HUES64 (cell line): Measurements from ENCODE around the gene PDLIM7.

Experiments used
- H3K27ac ChIP-seq: 2 replicates; pipeline ENCODE4 v1.7.0; 2013; ENCODE audit warnings: low read depth, low read length, inconsistent platforms
- H3K27me3 ChIP-seq: 2 replicates; pipeline ENCODE4 v1.6.1; 2013; ENCODE audit warnings: mild to moderate bottlenecking, low read length; ENCODE audit not compliant: insufficient read depth
- H3K36me3 ChIP-seq: 2 replicates; pipeline ENCODE4 v1.6.1; 2013; ENCODE audit warnings: mild to moderate bottlenecking, low read length; ENCODE audit not compliant: insufficient read depth
- H3K4me1 ChIP-seq: 2 replicates; pipeline ENCODE4 v1.6.1; 2013; ENCODE audit warnings: mild to moderate bottlenecking, low read length, moderate library complexity; ENCODE audit not compliant: insufficient read depth
- H3K4me3 ChIP-seq: 2 replicates; pipeline ENCODE4 v1.5.1; 2013; ENCODE audit warnings: mild to moderate bottlenecking, low read length, moderate library complexity
- H3K9ac ChIP-seq: 2 replicates; pipeline ENCODE4 v1.6.1; 2013; ENCODE audit warnings: mild to moderate bottlenecking, low read depth, low read length
- H3K9me3 ChIP-seq: 2 replicates; pipeline ENCODE4 v1.6.1; 2013; ENCODE audit warnings: low read depth, low read length; ENCODE audit not compliant: insufficient read depth
- WGBS: fragments of 150-250, 120-280 bp; methylation state at CpG from one replicate; pipeline ENCODE4 v1.1.7; 2013; ENCODE audit warnings: missing lambda C conversion rate; 5-methylcytosine and 5-hydroxymethylcytosine counted together

The PDLIM7 gene

DNA sequence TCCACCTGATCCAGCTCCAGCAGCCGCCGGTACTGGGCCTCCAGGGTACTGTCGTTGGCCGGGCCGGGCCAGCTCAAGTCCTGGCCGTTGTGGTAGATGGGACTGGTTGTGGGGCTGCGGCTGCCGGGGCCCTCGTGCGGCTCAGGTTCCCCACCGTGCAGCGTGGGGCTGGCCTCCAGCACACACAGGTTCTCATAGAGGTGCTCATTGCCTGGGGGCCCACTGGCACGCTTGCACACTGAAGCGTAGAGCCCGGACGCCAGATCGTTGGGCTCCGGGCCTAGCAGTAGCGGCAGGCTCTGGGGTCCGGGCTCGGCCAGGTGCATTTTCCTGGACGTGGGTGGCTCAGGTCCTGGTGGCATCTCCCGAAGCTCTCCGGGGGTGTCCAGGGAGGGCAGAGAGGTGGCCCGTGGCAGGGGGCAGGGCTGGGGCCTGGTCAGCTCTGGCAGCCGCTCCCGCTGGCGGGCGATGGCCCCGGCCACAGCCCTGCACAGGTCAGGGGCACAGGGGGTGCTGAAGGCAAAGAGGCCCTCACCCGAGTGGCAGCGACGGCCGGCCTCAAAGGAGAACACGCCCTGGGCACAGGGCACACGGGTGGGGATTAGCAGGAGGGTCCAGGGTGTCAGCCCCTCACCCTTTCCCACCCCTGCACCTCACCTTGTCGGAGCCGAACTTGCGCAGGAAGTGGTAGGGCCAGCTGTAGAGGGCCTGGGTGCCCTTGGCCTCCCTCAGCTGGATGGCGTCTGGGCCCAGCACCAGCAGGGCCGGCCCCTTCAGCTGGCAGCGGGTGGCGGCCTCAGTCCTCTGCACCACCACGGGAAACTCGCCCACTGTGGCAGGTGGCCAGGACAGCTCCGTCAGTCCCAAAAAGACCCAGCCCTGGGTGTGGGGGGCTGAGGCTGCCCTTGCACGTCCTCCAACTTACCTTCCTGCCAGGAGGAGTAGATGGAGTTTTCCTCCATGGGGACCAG lies 7.0 kb upstream of the PDLIM7 start:
- H3K27ac ChIP-seq: no peak overlapping the region
- peaks cover 4% of the 10 kb centered on the region; the same call in 1 of the 2 replicates for H3K4me1 ChIP-seq
- H3K27me3 ChIP-seq: peaks cover 5% of the 10 kb centered on the region; the same call in 1 of the 2 replicates
- 95% methylated on average over 47 of the region's 47 CpGs for WGBS
- H3K4me3 ChIP-seq: no peak overlapping the region
- peaks cover 7% of the 10 kb centered on the region; the same call in 1 of the 2 replicates for H3K36me3 ChIP-seq
- no peaks in the 10 kb centered on the region for H3K9me3 ChIP-seq
- H3K9ac ChIP-seq: no peak overlapping the region

DNA sequence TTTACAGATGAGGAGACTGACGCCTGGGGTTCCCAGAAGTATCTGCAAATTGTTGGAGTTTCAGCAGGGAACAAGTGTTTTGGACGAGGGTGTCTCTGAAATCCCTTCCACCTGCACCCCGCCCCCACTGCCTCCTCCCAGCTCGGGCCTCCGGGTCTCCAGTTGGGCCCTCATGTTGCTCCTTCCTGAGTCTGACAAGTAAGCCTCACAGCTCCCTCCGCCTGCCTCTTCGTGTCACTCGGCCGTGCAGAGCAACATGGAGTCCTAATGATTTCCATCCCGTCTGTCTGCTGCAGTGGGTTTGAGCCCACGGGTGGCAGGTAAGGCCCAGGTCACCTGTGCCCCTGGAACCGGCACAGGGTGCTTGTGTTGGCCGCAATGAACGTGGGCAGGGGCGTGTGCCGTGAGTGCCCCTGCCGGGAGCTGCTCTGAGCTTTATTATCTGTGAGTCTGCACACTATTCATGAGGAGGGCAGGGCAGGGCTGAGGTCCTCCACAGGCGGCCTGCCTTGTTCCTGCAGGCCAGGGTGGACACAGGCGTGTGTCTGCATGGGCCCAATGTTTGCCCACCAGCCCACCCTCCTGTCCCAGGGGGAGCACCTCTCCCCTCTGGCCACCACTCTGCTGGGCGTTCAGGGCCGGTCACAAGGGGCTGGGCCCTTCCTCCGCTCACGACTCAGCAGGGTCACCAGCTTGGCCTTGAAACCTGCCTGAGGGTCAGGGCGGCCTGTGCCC lies 6.1 kb upstream of the PDLIM7 start:
- WGBS: 90% methylated on average over 24 of the region's 24 CpGs
- Histone ChIP-seq H3K36me3 (peaks cover 7% of the 10 kb centered on the region; the same call in 1 of the 2 replicates), H3K4me3 (no peak overlapping the region), H3K27me3 (peaks cover 14% of the 10 kb centered on the region), H3K9ac (no peak overlapping the region), H3K27ac (no peak overlapping the region), H3K4me1 (peaks cover 4% of the 10 kb centered on the region), H3K9me3 (no peaks in the 10 kb centered on the region)

DNA sequence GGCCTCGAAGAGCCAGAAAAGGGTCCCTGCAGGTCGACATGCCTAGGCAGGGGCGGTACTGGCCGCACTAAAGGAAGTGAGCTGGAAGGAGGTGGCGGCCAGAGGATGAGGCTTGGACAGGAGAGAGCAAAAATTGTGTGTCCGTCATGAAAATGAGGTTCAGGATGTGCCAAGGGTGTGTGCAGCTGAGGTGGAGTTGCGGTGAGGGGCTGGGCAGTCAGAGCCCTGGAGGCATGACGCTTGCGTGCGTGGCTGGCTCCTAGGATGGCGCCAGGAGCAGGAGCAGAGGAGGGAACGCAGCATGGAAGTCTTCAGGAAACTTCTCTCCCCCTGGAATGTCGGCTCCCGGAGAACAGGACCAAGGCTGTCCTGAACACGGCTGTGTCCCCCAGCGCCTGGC lies 5.5 kb upstream of the PDLIM7 start:
- Histone ChIP-seq H3K9ac (no peak overlapping the region), H3K9me3 (no peaks in the 10 kb centered on the region), H3K4me3 (no peak overlapping the region), H3K27me3 (peaks cover 20% of the 10 kb centered on the region), H3K36me3 (peaks cover 7% of the 10 kb centered on the region; the same call in 1 of the 2 replicates), H3K27ac (no peak overlapping the region), H3K4me1 (peaks cover 7% of the 10 kb centered on the region)
- 84% methylated on average over 16 of the region's 16 CpGs for WGBS

DNA sequence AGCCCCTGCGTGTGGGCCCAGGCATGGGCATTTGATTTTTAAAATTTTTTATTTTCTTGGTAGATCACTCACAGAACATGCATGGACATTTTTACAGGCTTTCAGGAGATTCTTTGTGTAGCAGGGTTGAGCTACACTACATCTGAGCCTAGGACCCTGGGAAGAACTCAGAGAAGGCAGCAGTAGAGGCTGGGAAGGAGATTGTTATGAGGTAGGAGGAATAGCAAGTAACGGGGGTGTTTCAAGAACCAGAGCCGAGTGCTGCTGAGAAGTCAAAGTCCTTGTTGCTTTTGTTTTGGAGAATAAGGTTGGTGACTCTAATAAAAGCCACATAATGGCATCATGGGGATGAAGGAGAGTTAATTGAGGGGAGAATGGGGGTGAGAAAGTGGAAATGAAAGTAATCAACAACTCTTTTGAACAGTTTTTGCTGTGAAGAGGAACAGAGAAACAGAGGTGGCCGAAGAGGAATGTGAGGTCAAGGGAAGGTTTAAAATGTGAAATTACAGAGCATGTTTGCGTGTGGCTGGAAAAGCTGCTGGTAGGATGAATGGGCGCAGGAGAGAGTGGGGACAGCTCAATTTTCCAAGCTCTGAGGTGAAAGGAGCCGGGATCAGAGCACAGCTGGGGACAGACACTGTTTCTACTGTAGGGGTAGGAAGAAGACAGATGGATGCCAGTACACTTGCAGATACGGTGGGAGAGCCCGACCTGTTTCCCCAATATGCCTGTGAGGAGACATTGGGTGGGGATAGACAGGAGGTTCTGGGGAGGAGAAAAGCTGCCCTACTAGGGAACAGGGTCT lies 4.7 kb upstream of the PDLIM7 start:
- no peak overlapping the region for H3K27ac ChIP-seq
- 66% methylated on average over 9 of the region's 9 CpGs for WGBS
- no peak overlapping the region for H3K9ac ChIP-seq
- peaks cover 20% of the 10 kb centered on the region for H3K27me3 ChIP-seq
- no peaks in the 10 kb centered on the region for H3K9me3 ChIP-seq
- no peak overlapping the region for H3K4me3 ChIP-seq
- peaks cover 7% of the 10 kb centered on the region for H3K4me1 ChIP-seq
- 0 out of 2 replicates have a peak, but pooled peaks cover 4% of the 10 kb centered on the region for H3K36me3 ChIP-seq

DNA sequence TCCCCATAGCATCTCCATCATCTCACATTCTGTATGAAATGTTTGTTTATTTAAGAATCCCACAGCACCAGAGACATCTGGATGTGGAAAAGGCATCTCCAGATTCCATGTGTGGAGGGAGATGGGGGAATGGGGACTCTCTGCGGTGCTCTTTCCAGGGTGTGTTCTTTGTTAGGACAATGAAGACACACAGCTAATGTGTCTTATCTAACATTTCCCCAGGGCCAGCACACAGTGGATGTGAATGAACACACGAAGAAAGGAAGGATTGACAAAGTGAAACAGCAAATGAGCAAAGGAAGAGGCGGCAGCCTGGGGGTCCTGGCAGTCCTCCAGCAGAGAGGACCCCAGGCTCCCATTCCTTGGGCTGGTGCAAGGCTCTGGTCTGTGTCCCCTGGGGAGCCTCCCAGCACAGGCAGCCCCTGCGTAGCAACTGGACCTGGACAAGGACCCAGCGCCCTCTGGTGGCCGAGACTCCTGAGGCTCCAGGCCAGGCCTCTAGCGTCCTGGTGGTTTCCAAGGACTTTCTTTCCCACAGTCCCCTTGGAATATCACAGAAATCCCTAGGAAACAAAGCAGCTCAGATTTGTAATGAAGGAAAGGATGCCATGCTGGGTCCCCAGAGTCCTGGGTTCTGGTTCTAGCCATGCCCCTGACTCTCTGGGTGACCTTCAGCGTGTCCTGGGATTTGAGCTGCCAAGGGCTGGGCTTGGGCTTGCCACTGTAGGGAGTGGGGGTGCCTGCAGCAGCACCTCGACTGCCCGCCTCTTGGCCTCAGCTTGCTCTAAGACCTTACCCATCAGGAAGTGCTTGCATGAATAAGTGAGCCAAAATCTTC lies 3.5 kb upstream of the PDLIM7 start:
- Histone ChIP-seq H3K27ac (no peak overlapping the region), H3K9ac (no peak overlapping the region), H3K9me3 (no peaks in the 10 kb centered on the region), H3K36me3 (peaks cover 5% of the 10 kb centered on the region), H3K4me3 (no peak overlapping the region), H3K4me1 (peaks cover 10% of the 10 kb centered on the region), H3K27me3 (peaks cover 20% of the 10 kb centered on the region)
- 33% methylated on average over 10 of the region's 10 CpGs for WGBS

DNA sequence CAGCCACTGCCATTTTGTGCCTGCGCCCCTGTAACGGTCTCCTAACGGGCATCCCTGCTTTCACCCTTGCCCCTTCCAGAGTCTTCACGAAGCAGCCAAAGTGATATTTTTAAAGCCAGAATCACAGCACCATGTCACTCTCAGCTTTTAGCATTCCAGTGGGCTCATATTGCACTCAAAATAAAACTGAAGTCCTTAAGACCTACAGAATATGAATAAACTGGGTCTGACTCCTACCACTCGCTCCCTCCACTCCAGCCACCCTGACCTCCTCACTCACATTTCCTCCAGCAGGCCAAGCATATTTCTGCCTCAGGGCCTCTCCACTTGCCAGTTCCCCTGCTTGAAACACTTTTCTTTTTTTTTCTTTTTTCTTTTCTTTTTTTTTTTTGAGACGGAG lies 2.4 kb upstream of the PDLIM7 start:
- H3K9ac ChIP-seq: no peak overlapping the region
- no peak overlapping the region for H3K27ac ChIP-seq
- H3K4me3 ChIP-seq: no peak overlapping the region
- no peaks in the 10 kb centered on the region for H3K9me3 ChIP-seq
- H3K27me3 ChIP-seq: peaks cover 20% of the 10 kb centered on the region
- H3K36me3 ChIP-seq: peaks cover 14% of the 10 kb centered on the region
- peaks cover 21% of the 10 kb centered on the region for H3K4me1 ChIP-seq
- 86% methylated on average over 6 of the region's 6 CpGs for WGBS

DNA sequence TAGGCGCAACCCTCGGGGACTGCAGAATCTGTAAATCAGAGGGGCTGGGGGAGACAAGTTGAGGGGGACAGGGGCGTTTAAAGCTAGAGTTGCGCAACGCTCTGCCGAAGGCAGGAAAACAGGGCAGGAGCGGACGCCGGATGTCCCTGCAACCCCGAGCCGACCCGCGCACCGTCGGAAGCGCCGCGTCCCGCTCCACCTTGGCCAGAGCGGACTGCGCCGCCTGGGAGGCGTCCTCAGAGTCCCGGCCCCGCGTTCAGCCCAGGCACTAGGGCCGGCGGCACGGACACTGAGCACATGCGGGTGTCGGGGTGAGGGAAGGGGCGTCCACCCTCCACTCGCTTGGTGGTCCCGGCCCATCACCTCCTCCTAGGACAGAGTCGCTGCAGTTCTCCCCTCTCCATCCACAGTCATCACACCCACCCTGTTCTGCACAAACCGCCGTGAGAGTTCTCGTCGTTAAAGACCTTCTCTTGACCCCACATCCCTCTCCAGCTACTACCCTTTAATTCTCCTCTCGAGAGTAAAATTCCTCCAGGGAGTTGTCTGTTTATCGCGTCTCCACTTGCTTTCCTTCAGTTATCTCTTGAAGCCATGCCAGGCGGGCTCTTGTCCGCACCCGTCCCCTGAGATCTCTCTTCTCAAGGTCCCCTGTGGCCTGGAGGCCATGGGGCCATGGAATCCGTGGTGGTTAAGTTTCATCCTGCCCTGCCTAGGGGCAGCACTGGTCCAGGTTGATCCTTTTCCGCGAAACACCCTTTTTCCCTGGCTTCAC lies 796 bp upstream of the PDLIM7 start:
- peaks cover 21% of the 10 kb centered on the region for H3K36me3 ChIP-seq
- peaks cover 25% of the 10 kb centered on the region for H3K4me1 ChIP-seq
- peak overlapping the region; percentile 79 for H3K4me3 ChIP-seq
- peak overlapping the region; percentile 47; the same call in 1 of the 2 replicates for H3K27ac ChIP-seq
- H3K9ac ChIP-seq: peak overlapping the region; percentile 41; the same call in 1 of the 2 replicates
- H3K27me3 ChIP-seq: peaks cover 20% of the 10 kb centered on the region
- WGBS: 13% methylated on average over 48 of the region's 48 CpGs
- H3K9me3 ChIP-seq: no peaks in the 10 kb centered on the region

DNA sequence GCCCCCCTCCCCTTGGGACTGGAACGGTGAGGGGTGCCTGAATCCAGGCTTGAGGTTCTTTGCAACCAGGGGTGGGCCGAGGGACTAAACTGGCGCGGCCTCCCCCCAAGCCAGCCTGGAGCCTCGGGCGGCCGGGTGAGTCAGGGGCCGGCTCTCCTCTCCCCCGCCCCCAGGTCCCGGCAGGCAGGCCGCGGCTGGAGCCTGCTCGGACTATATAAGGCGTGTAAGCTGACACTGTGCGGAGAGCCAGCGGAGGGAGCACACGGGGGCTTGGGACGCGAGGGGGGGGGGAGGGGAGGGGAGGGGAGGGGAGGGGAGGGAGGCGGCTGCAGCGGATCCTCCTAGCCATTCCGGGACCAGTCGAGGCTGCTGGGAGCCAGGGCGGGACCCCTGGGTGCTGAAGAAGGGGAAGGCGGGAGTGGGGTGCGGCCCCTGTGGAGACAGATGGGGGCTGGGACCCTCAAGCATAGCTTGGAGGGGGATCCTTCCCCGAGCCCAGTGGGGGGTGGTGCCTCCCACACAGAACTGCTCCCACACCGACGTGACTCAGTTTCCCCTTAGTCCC lies 595 bp downstream of the PDLIM7 start:
- peak overlapping the region; percentile 100 for H3K27ac ChIP-seq
- H3K4me1 ChIP-seq: peaks cover 25% of the 10 kb centered on the region
- no peaks in the 10 kb centered on the region for H3K9me3 ChIP-seq
- H3K27me3 ChIP-seq: peaks cover 20% of the 10 kb centered on the region
- H3K9ac ChIP-seq: peak overlapping the region; percentile 99
- H3K36me3 ChIP-seq: peaks cover 32% of the 10 kb centered on the region
- H3K4me3 ChIP-seq: peak overlapping the region; percentile 79
- WGBS: under 1% methylated on average over 25 of the region's 29 CpGs

DNA sequence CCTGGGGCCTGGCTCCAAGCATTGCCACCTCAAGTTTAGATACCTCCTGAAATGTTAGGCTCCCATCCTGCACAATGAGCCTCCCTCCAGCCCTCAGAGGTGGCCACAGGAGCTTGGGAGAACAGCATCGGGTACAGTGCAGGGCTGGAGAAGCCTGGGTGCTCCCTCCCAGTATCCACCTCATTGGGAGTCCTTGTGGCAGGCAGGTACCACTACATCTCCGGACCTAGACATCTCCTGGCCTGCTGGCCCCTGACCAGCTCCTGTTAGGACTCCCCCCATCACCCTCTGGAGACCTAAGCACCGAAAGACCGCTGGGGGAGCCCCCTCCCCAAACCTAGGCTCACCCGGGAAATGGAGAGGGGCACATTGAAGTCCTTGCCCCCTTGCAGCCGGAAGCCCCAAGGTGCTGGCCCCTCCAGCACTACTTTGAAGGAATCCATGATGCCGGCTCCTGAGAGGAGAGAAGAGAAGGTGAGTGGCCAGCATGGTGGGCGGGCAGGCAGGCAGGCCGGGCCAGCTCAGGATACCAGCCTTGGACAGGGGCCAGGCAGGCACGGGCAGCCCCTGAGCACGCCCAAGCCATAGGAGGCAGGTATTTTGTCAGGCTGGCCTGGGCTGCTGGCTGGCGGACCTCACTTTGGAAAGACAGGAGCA lies 1.2 kb downstream of the PDLIM7 start:
- Histone ChIP-seq H3K27ac (peak overlapping the region; percentile 100), H3K4me1 (peaks cover 26% of the 10 kb centered on the region), H3K4me3 (peak overlapping the region; percentile 79), H3K9ac (peak overlapping the region; percentile 99), H3K27me3 (peaks cover 20% of the 10 kb centered on the region), H3K9me3 (no peaks in the 10 kb centered on the region), H3K36me3 (peaks cover 32% of the 10 kb centered on the region)
- 11% methylated on average over 12 of the region's 12 CpGs for WGBS
